GM12801 (cell line): ENCODE data around the gene TRIP10.

Source experiments
- CTCF ChIP-seq: IDR thresholded peaks from one replicate; pipeline ENCODE4 v1.5.1; 2011; ENCODE audit warnings: control low read depth; ENCODE audit not compliant: insufficient read length; ENCODE audit errors: extremely low read depth

TRIP10 gene, protein sequence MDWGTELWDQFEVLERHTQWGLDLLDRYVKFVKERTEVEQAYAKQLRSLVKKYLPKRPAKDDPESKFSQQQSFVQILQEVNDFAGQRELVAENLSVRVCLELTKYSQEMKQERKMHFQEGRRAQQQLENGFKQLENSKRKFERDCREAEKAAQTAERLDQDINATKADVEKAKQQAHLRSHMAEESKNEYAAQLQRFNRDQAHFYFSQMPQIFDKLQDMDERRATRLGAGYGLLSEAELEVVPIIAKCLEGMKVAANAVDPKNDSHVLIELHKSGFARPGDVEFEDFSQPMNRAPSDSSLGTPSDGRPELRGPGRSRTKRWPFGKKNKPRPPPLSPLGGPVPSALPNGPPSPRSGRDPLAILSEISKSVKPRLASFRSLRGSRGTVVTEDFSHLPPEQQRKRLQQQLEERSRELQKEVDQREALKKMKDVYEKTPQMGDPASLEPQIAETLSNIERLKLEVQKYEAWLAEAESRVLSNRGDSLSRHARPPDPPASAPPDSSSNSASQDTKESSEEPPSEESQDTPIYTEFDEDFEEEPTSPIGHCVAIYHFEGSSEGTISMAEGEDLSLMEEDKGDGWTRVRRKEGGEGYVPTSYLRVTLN

GRCh38 chr19:6739390-6739882, at the start of gene TRIP10:
Gene TRIP10, plus strand, starts transcription at chr19:6739680. Its CDS starts 82 bp downstream, at chr19:6739762.
- no peak for TF ChIP-seq CTCF

DNA sequence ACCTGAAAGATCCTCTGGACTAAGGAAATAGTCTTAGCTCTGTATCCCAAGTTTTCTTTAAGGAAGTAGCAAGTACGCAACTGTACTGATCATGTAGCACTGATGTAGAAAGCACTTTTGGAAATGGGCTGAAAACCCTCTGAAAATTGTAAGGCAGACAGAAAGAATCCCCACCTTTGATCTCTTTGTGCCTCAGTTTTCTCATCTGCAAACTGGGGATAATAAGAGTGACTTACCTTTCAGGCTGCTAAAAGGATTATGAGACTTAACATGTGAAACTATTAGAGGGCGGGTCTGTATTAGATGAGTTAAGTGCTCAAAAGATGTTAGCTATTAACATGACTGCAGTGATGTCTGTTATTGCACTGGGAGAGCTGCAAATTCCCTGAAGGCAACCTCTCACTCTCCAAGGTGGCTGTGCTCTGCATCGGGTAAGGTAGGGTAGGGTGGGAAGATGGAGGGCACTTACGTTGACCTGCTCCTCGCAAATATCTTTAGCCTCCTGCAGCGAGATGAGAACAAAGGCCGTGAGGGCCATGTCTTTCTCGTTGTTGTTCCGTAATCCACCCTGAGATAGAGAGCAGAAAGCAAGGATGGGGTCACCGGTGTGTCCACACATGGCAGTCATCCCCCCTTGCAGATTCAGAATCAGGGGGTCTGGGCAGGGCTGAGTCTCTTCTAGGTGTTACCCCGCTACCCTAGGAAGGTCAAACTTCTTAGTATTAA, 49.2 kb upstream of the TRIP10 start:
- no peak for TF ChIP-seq CTCF

DNA sequence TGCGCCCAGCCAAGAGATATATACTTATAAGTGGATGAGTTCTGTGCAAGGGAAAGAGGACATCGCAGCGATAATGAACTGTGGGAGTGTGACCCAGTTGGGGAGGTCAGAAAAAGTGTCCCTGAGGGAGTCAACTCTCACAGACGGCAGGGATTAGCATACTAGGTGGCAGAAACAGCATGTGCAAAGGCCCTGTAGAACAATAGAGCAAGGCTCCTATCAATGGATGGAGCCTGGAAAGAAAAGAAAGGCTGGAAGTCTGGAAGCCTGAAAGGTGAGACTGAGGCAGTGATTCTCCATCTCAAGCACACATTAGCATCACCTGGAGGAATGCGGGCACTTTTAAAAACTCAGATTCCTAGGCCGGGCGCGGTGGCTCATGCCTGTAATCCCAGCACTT, 48.1 kb upstream of the TRIP10 start:
- no peak for TF ChIP-seq CTCF

- TF ChIP-seq CTCF, result no peak
Observed at GRCh38 chr19:6692027-6692426, 47.5 kb upstream of the TRIP10 start.

DNA sequence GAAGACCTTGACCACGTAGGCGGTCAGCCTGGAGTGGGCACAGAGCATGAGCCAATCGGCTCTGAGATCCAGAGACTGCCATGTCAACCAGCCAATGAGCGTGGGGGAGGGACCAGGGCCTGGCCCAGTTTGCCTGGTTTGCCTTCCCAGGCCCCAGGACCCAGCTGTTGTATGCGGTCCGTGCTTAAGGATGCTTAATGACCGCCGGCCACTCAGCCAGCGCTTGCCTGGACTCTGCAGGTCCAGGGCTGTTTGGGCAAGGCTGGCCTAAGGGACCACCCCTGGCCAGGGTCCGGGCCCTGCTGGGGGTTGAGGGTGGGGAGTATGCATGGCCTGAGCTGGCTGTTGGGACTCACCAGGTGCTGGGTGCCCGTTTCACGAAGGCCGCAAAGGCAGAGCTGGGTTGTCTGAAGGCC, 46.4 kb upstream of the TRIP10 start:
- no peak for TF ChIP-seq CTCF

GRCh38 chr19:6693681-6694080, 45.8 kb upstream of the TRIP10 start:
- no peak for TF ChIP-seq CTCF

- TF ChIP-seq CTCF, result no peak
Observed at GRCh38 chr19:6694147-6694815, 45.2 kb upstream of the TRIP10 start.
